Activated CD4-positive, alpha-beta T cell treated with anti-CD3 and anti-CD28 coated beads, Interleukin-2, Interleukin-4, amounts not matched to agents 100 ng/mL and 50 ng/mL, durations not matched to agents 16 hours and 8 hours (primary cell): Measurements from ENCODE around the gene CFAP221.
A peak's percentile ranks its signal among the peaks of the same experiment; 100 is the strongest.
"Not testable (repeated sequence)": the region's sequence is repeated elsewhere in the genome, so short reads cannot be mapped to it uniquely, and the experiment has no call there.

Experiments used
- DNase-seq: peaks from one replicate; pipeline ENCODE4 v3.0.0-alpha.2; 2020; ENCODE audit warnings: low spot score

Gene CFAP221

GRCh38 chr2:119586085-119586484 lies 41.8 kb downstream of the CFAP221 start:
- DNase-seq, result no peak

GRCh38 chr2:119590873-119591272 lies 46.6 kb downstream of the CFAP221 start:
- no peak for DNase-seq

- no peak for DNase-seq
Observed at GRCh38 chr2:119591523-119591922, 47.3 kb downstream of the CFAP221 start.

GRCh38 chr2:119592436-119592835 lies 48.2 kb downstream of the CFAP221 start:
- no peak for DNase-seq

- DNase-seq, result no peak
Observed at GRCh38 chr2:119596638-119597037, 52.4 kb downstream of the CFAP221 start.

- no peak for DNase-seq
Observed at GRCh38 chr2:119598596-119599263, 54.5 kb downstream of the CFAP221 start.

- DNase-seq, result no peak
Observed at GRCh38 chr2:119599384-119599783, 55.1 kb downstream of the CFAP221 start.

- DNase-seq, result no peak
Observed at GRCh38 chr2:119605096-119605495, 60.8 kb downstream of the CFAP221 start.

GRCh38 chr2:119606674-119607073 lies 62.4 kb downstream of the CFAP221 start:
- no peak for DNase-seq

GRCh38 chr2:119608553-119608952 lies 64.3 kb downstream of the CFAP221 start:
- no peak for DNase-seq

- DNase-seq, result no peak
Observed at GRCh38 chr2:119609337-119609736, 65.1 kb downstream of the CFAP221 start.

GRCh38 chr2:119614140-119614539 lies 69.9 kb downstream of the CFAP221 start:
- DNase-seq, result not testable (repeated sequence)

- DNase-seq, result no peak
Observed at GRCh38 chr2:119616421-119616820, 72.2 kb downstream of the CFAP221 start.

GRCh38 chr2:119617455-119617854 lies 73.2 kb downstream of the CFAP221 start:
- no peak for DNase-seq

- DNase-seq, result not testable (repeated sequence)
Observed at GRCh38 chr2:119618725-119619124, 74.5 kb downstream of the CFAP221 start.

GRCh38 chr2:119625226-119625625 lies 81.0 kb downstream of the CFAP221 start:
- no peak for DNase-seq

GRCh38 chr2:119629323-119629825 lies 85.1 kb downstream of the CFAP221 start:
- no peak for DNase-seq

GRCh38 chr2:119630121-119630520 lies 85.9 kb downstream of the CFAP221 start:
- no peak for DNase-seq

- DNase-seq, result no peak
Observed at GRCh38 chr2:119637371-119637770, 93.1 kb downstream of the CFAP221 start.

- no peak for DNase-seq
Observed at GRCh38 chr2:119638246-119638645, 94.0 kb downstream of the CFAP221 start.

GRCh38 chr2:119638685-119639554 lies 94.7 kb downstream of the CFAP221 start:
- no peak for DNase-seq

- DNase-seq, result peak; percentile 75
Observed at GRCh38 chr2:119641562-119642258, 97.5 kb downstream of the CFAP221 start.

GRCh38 chr2:119644186-119644585 lies 99.9 kb downstream of the CFAP221 start:
- DNase-seq, result no peak
